Thyroid gland (tissue), 4 donors: Measurements from ENCODE around the gene FN3K. TPM values are rescaled to one million over a fixed set of nuclear protein-coding genes. Genes with fewer than 3 reads are reported as not detected.
"Not testable (repeated sequence)": the region's sequence is repeated elsewhere in the genome, so short reads cannot be mapped to it uniquely, and the experiment has no call there.

Experiments
- DNase-seq, 2 donors: peaks; one replicate each; pipeline ENCODE4 v3.0.0-alpha.2; 2019
- H3K27ac ChIP-seq, 3 donors: fragments of 200-600 bp; sonication (generic); 1 replicate in 2 of 3; 2 replicates in 1 of 3; pipeline ENCODE4 v1.5.1; 2016 to 2019; ENCODE audit warnings: mild to moderate bottlenecking in 1 of 3, moderate library complexity in 1 of 3
- H3K27me3 ChIP-seq: fragments of 200-600 bp; sonication (generic); one replicate; pipeline ENCODE4 v1.5.1; 2019
- H3K36me3 ChIP-seq, 2 donors: fragments of 200-600 bp; sonication (generic); one replicate each; pipeline ENCODE4 v1.5.1; 2016 to 2019
- H3K4me1 ChIP-seq, 2 donors: fragments of 200-600 bp; sonication (generic); one replicate each; pipeline ENCODE4 v1.5.1; 2017 to 2019
- H3K4me3 ChIP-seq, 3 donors: fragments of 200-600 bp; sonication (generic); replicated peaks in 1 of 3; 1 replicate in 2 of 3; 2 replicates in 1 of 3; pipeline ENCODE4 v1.5.1; 2016; ENCODE audit warnings: mild to moderate bottlenecking in 1 of 3
- H3K9me3 ChIP-seq: fragments of 200-600 bp; sonication (generic); one replicate; pipeline ENCODE4 v1.5.1; 2017
- POLR2A ChIP-seq, 2 donors: fragments of 450-650 bp; IDR thresholded peaks; one replicate each; pipeline ENCODE4 v1.6.1; 2017; ENCODE audit warnings: antibody characterized with exemption in 2 of 2, mild to moderate bottlenecking in 2 of 2, moderate library complexity in 1 of 2
- WGBS, 2 donors: methylation state at CpG; one replicate each; pipeline ENCODE4 v1.1.5; 2017; 5-methylcytosine and 5-hydroxymethylcytosine counted together
- intact Hi-C: fragments of 100-400 bp; cut with DNase I; formaldehyde crosslinking; loops from one replicate; pipeline ENCODE4 v1.15.1; 2023
- total RNA-seq, 4 donors: library from RNA; depleted of rRNA; stranded (reverse); fragments of >200 nt; gene quantifications; one replicate each; pipeline ENCODE4 v1.2.3, GENCODE V29; 2016
- TF ChIP-seq, protein P1 (sequence below), 6 experiments: fragments of 200-600 bp in 3 of 6; fragments of 450-650 bp in 3 of 6; sonication (generic) in 3 of 6; IDR thresholded peaks; one replicate each; pipeline ENCODE4 v1.5.1; 2016 to 2019; ENCODE audit warnings: antibody characterized with exemption in 6 of 6, mild to moderate bottlenecking in 2 of 6, inconsistent platforms in 1 of 6, moderate library complexity in 1 of 6

FN3K gene
- total RNA-seq, 4 donors from 2014 or later: 7.2 to 13.3 (median 12.0) TPM

- no peak for TF ChIP-seq POLR2A (IDR thresholded peaks at IDR 0.05)
- TF ChIP-seq, protein P1, sequence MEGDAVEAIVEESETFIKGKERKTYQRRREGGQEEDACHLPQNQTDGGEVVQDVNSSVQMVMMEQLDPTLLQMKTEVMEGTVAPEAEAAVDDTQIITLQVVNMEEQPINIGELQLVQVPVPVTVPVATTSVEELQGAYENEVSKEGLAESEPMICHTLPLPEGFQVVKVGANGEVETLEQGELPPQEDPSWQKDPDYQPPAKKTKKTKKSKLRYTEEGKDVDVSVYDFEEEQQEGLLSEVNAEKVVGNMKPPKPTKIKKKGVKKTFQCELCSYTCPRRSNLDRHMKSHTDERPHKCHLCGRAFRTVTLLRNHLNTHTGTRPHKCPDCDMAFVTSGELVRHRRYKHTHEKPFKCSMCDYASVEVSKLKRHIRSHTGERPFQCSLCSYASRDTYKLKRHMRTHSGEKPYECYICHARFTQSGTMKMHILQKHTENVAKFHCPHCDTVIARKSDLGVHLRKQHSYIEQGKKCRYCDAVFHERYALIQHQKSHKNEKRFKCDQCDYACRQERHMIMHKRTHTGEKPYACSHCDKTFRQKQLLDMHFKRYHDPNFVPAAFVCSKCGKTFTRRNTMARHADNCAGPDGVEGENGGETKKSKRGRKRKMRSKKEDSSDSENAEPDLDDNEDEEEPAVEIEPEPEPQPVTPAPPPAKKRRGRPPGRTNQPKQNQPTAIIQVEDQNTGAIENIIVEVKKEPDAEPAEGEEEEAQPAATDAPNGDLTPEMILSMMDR (IDR thresholded peaks at IDR 0.05): no peak
- Histone ChIP-seq H3K27me3 (no peaks in the 10 kb centered on the region), H3K4me1 (peaks cover 2 to 7% of the 10 kb centered on the region in 2 donors), H3K9me3 (no peaks in the 10 kb centered on the region), H3K27ac (no peak overlapping the region), H3K36me3 (peaks cover 24 to 27% of the 10 kb centered on the region in 2 donors), H3K4me3 (no peak overlapping the region)
- DNase-seq: no peak
- 98% methylated on average over 10 of the region's 10 CpGs for WGBS, 2 donors
- intact Hi-C loops: no loop called here
Measured at GRCh38 chr17:82740906-82741759, 5.7 kb downstream of the FN3K start.

DNA sequence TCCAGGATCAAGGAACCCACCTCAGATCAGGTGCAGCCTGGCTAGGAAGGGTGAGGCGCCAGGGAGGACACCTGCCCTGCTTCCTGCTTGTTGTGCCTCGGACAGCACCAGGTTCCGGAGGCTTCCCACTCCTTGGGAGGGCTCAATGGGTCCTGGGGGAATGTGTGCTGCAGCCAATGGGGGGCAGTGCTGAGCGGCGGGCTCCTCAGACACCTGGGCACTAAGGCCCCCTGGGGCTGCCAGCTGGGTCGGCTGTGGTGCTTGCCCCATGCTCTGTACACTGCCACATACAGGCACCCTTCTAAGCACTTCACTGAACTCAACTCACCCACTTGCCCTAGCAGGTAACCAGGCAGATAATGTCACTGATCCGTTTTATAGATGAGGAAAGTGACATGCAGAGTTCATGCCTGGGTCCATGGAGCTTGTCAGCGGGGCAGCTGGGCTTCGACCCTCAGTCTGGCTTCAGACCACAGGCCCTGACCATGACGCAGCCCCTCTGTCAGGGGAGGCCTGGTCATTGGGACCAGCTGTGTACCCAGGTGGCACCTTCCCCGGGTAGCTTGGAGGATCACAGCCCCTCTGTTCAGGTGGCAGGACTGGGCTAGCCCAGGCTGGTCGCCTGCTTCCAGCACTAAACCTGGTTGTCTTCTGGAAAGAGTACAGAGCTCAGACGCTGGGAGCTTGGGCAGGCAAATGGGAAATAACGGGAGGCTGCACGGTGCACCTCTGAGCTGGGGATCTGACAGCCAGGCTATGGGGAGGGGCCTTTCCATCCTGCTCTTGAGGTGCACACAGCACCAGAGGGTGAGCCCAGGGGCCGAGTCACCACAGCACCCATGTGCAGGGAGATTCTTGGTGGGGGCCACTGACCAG, 8.2 kb downstream of the FN3K start:
- 93 to 96% methylated on average over 14 of the region's 16 CpGs for WGBS, 2 donors
- DNase-seq: no peak
- Histone ChIP-seq H3K36me3 (peaks cover 24 to 27% of the 10 kb centered on the region in 2 donors), H3K4me1 (no peaks in the 10 kb centered on the region), H3K9me3 (no peaks in the 10 kb centered on the region), H3K27me3 (no peaks in the 10 kb centered on the region), H3K27ac (no peak overlapping the region), H3K4me3 (no peak overlapping the region)
- intact Hi-C loops: no loop called here
- TF ChIP-seq POLR2A (IDR thresholded peaks at IDR 0.05): no peak
- TF ChIP-seq, protein P1 (IDR thresholded peaks at IDR 0.05): no peak

DNA sequence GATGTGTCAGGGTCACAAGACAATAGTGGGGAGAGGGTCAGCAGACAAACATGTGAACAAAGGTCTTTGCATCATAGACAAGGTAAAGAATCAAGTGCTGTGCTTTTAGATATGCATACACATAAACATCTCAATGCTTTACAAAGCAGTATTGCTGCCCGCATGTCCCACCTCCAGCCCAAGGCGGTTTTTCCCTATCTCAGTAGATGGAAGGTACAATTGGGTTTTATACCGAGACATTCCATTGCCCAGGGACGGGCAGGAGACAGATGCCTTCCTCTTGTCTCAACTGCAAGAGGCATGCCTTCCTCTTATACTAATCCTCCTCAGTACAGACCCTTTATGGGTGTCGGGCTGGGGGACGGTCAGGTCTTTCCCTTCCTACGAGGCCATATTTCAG, 9.3 kb downstream of the FN3K start:
- DNase-seq: not testable (repeated sequence)
- H3K36me3 ChIP-seq: peaks cover 23 to 27% of the 10 kb centered on the region in 2 donors

DNA sequence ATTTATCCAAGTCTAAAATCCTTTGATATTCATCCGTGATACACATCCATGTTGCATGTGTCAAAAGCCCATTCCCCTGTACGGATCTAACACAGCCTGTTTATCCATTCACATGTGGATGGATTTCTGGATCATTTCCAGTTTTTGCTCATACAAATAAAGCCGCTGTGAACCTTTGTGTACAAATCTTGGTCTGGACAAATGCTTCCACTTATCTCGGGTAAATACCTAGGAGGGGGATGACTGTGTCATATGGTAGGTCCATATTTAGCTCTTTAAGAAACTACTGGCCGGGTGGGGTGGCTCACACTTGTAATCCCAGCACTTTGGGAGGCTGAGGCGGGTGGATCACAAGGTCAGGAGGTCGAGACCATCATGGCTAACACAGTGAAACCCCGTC, 10.1 kb downstream of the FN3K start:
- H3K36me3 ChIP-seq: peaks cover 17 to 20% of the 10 kb centered on the region in 2 donors
- H3K4me1 ChIP-seq: no peaks in the 10 kb centered on the region
- no peak overlapping the region for H3K27ac ChIP-seq
- H3K27me3 ChIP-seq: no peaks in the 10 kb centered on the region
- no peak for DNase-seq
- 83 to 85% methylated on average over 8 of the region's 8 CpGs for WGBS, 2 donors
- intact Hi-C loops: no loop called here
- no peaks in the 10 kb centered on the region for H3K9me3 ChIP-seq
- TF ChIP-seq, protein P1 (IDR thresholded peaks at IDR 0.05): no peak
- TF ChIP-seq POLR2A (IDR thresholded peaks at IDR 0.05): no peak
- no peak overlapping the region for H3K4me3 ChIP-seq

More for the DNA sequence above, 9.3 kb downstream of the FN3K start:
- H3K27ac ChIP-seq, H3K4me1 ChIP-seq, intact Hi-C loops, H3K9me3 ChIP-seq, H3K27me3 ChIP-seq, H3K4me3 ChIP-seq: not testable (repeated sequence)
- WGBS, 2 donors: 59 to 70% methylated on average over 7 of the region's 7 CpGs

DNA sequence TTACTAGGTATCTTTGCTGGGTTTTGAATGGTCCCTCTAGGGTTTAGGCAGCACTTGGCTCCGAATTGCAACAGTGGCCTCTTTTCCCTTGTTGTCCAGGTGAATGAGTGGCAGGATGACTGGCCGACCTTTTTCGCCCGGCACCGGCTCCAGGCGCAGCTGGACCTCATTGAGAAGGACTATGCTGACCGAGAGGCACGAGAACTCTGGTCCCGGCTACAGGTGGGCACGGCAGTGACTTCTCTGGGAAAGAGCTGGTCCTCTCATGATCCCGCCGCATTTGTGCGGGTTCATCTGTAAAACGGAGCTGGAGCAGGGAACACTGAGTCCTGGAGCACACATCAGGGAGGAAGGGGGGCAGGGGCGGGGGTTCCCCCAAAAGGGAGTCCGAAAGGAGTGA, 13.3 kb downstream of the FN3K start:
- intact Hi-C loops: no loop called here
- TF ChIP-seq, protein P1 (IDR thresholded peaks at IDR 0.05): no peak
- TF ChIP-seq POLR2A (IDR thresholded peaks at IDR 0.05): no peak
- no peak overlapping the region for H3K27ac ChIP-seq
- H3K9me3 ChIP-seq: no peaks in the 10 kb centered on the region
- no peak overlapping the region for H3K4me3 ChIP-seq
- DNase-seq: no peak
- H3K4me1 ChIP-seq: peaks cover 8 to 11% of the 10 kb centered on the region in 2 donors
- H3K36me3 ChIP-seq: no peaks in the 10 kb centered on the region
- H3K27me3 ChIP-seq: no peaks in the 10 kb centered on the region
- WGBS, 2 donors: 97% methylated on average over 15 to 16 of the region's 16 CpGs
